T-helper 1 cell (primary cell): Measurements from ENCODE around the gene SMARCAL1.
A peak's percentile ranks its signal among the peaks of the same experiment; 100 is the strongest.

ENCODE experiments used
- DNase-seq, 5 donors: peaks; one replicate each; pipeline ENCODE4 v3.0.0-alpha.2; 2012 to 2020

SMARCAL1 gene

DNA sequence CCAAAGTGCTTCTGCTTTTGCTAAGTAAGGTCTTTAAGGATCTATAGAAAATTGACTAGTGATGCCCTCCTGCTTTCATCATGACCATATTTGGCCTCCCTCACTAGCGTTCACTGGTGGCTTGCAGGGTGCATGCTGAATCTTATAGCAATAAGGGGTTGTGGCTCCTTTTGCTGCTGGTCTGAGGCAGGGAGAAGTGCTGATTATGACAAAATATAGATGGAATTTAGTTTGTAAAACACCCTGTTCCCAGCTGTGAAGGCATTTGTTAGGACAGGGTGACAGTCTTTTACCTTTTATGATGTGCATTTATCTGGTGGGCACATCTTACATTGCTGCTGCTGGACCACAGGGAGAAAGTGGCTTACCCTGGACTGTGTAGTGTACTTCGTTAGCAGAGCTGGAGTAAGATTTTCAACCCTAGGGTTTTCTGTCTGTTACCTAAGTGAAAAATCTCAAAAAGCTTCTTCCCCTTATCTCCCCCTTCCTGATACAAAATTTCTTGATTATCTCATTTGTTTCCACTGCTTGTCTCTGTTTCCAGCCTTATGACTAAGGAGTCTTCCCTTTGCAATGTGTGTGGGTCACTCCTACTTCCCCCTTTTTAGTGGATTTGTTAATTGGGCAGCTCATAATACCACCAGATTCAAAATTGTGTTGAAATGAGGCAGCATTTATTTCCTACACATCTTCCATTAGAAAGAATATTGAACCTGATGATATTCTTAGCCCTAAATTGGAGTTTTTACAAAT lies 65.2 kb downstream of the SMARCAL1 start:
- no peak for DNase-seq

- DNase-seq: no peak
Measured at GRCh38 chr2:216478151-216478550, 65.9 kb downstream of the SMARCAL1 start.

- no peak for DNase-seq
Measured at GRCh38 chr2:216478791-216479190, 66.5 kb downstream of the SMARCAL1 start.

DNA sequence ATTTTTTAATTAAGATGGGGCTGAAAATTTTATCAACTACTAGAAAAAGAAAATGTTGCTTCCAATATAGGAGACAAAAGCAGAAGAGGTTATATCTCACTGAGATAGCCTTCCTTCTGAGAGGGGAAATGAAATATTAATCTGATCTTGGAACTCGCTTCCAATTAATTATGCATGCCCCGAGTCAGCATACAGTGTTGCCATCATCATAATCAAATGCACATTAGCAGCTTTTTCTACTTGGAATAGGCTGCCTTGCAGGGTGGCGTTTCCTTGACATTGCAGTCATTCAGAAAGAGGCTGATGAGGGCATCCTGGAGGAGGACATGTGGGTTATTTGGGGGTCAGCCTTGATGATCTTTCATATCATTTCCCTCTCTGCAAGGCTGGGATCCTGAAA lies 67.9 kb downstream of the SMARCAL1 start:
- DNase-seq: no peak

DNA sequence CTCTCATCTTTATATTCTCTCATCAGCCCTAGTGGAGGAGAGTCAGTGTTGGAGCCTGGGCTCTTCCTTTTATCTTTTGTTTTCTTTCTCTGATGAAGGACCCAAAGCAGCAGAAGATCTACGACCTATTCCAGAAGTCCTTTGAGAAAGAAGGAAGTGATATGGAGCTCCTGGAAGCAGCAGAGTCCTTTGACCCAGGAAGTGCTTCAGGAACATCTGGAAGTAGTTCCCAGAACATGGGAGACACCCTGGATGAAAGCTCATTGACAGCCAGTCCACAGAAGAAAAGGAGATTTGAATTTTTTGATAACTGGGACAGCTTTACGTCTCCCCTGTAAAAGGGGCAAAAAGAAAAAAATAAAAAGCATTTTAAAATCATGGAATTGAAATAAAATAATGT lies 70.4 kb downstream of the SMARCAL1 start:
- no peak for DNase-seq

- no peak for DNase-seq
Measured at GRCh38 chr2:216485237-216485636, 73.0 kb downstream of the SMARCAL1 start.

DNA sequence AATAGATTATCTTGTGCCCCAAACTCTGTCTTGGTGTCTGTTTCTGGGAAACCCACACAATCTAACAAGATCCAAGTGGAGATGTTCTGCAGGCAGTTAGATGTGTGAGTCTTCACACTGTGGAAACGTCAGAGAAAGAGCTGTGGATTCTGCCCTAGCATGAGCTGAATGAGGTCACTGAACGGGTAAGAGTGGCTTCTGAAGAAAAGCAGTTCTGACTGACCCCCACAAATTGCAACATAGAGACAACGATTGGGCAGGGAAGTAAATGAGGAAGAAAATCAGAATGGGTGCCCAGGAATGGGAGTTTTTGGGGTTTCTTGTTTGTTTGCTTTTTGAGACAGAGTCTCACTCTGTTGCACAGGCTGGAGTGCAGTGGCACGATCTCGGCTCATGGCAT lies 73.5 kb downstream of the SMARCAL1 start:
- no peak for DNase-seq

- no peak for DNase-seq
Measured at GRCh38 chr2:216486271-216486670, 74.0 kb downstream of the SMARCAL1 start.

GRCh38 chr2:216486708-216487107 lies 74.4 kb downstream of the SMARCAL1 start:
- no peak for DNase-seq

- DNase-seq: no peak
Measured at GRCh38 chr2:216490061-216490460, 77.8 kb downstream of the SMARCAL1 start.

DNA sequence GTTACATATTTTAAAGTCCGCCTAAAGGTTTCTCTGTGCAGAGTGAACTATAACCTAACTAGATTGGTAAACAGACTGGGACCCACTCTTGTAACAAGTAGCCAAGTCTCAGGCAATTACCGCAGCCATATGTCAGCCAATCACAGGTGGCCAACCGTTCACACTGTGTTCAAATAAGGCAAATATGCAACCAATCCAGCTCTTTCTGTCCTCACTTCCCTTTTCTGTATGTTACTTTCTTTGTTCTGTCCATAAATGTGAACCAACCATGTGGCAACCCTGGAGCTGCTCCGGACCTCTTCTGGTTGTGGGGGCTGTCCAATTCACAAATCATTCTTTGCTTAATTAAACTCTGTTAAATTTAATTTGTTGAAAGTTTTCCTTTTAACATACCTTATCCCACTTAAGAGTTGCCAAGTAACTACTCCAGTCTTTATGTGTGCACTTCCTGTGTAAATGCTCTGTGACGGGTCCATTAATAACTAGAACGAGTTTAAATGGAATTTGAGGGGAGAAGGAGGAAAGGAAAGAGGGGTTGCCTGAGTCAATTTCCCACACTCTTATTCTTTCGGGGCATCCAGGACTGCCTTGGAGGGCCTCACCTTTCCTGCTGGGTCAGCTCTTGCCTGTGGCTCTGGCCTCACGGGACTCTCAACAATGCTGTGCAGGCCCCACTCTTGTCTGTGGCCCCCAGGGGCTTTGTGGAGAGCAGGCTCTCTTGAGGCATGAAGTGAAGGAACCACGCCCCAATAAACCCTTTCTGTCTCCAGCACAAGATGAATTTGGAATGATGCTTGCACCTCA lies 79.7 kb downstream of the SMARCAL1 start:
- no peak for DNase-seq

- no peak for DNase-seq
Measured at GRCh38 chr2:216492597-216493333, 80.5 kb downstream of the SMARCAL1 start.

DNA sequence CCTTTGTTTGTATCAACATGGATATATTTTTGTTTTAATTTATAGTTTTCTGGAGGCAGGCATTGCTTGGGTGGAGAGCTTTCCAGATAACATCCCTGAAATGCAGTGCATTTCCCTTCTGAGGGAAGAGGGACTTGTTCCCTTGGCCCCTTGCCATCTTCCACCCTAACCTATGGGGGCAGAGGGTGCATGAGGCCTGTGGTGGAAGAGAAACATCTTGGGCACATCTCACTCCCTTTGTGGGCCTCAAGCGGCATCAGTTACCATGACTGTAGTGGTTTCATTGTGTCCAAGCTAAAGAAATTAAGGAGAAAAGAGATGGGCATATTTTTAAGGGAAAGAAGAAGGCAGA lies 81.0 kb downstream of the SMARCAL1 start:
- no peak for DNase-seq

- no peak for DNase-seq
Measured at GRCh38 chr2:216495656-216496055, 83.4 kb downstream of the SMARCAL1 start.

DNA sequence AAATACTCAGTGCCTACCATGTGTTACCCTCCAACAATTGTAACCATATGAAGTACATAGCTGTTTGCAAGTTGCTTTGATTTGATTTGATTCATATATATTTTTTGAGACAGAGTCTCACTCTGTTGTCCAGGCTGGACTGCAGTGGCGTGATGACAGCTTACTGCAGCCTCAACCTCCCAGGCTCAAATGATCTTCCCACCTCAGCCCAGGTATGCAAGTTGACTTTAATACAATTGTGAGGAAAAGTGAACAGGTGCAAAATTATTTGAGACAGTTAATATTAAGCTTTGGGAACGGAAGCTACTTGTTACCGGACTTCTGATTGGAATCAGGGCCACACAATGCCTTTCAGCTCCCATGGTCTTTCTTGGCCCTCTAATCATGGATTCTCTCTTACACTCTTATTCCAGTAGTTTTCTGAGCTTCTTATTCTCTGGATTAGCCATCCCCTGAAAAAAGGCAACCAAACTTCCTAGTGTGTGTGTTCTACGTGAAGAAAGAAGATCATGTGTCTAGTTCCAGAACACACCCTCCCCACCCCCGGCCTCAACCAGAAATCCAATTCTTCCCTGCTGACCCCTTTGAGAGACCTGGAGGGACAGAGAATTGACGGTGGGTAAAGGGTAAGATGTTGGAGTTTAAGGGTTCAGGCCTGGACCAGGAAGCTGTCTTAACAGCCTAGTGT lies 85.2 kb downstream of the SMARCAL1 start:
- DNase-seq: no peak

DNA sequence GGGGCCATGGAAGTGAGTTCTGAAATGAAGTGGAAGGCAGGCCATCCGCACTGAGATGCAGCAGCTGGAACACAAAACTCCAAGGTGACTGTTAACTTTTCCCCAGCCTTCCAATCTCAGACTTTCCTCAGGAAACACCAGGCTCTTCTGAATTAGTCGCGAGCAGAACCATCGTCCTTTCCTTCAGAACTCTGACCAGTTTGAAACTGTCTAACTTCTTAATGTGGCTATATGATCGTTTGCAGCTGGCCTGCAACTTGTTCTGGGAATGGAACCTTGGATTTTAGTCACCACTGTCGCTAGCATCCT lies 85.7 kb downstream of the SMARCAL1 start:
- DNase-seq: no peak

DNA sequence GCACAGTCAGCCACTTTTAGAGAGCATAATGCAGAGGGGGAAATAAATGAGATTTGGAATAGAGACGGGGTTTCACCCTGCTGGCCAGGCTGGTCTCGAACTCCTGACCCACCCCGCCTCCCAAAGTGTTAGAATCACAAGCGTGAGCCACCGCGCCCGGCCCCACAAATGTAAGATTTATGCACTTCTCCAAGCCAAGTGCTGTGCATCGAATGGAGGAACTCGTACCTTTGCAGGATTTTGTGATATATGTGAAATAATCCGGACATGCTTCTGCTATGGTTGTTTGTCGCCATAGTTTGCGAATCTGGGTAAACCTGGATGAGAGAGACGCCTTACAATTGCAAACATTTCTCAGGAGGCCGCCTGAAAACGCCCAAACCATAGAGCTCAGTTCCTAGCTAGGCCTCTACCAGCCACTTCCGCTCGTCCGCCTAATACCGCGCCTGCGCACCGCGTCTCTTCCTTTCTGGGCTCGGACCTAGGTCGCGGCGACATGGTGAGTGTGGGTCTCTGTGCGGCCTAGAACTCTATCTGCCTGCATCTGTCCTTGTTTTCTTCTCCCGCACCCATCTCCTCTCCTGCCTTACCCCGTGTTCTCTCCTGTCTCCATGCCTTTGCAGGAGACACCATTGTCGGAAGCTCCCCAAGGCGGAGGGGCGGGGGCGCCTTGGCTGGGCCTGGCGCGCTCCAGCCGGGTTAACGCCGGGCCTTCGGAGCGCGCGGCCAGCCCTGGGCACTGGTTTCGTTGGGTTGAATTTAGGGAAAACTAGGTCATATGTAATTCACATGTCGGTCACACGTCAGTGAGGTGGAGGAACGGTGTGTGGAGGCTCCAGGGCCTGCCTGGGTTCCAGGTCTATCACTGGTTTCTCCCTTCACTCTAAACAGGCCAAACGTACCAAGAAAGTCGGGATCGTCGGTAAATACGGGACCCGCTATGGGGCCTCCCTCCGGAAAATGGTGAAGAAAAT lies 86.4 kb downstream of the SMARCAL1 start, which contains the start of gene RPL37A:
TSS of gene RPL37A (plus strand) at position 466 of the 974 bp plus-strand sequence. CDS start at position 497, 31 bp downstream.
- DNase-seq: peak; percentile 78 to 93 (median 83)

GRCh38 chr2:216499641-216500218 lies 87.4 kb downstream of the SMARCAL1 start:
- DNase-seq: no peak

DNA sequence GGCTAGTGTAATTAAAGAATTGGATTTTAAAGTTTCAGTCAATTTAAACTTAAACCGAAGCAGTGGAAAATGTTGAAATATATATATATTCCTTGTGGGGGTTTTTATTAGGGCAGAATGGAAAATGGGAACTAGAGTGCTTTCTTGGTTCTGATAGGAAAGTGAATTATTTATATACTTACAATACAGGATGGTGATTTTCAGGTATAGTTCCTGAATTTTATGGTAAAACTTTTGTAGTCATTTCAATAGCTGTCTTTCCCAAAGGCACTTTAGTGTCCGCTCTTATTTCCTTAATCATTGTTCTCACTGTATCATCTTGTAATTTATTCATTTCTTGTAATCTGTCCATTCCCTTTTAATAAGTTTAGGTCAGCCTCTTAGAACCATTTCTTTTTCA lies 88.3 kb downstream of the SMARCAL1 start:
- DNase-seq: no peak

- no peak for DNase-seq
Measured at GRCh38 chr2:216501854-216502253, 89.6 kb downstream of the SMARCAL1 start.

- DNase-seq: no peak
Measured at GRCh38 chr2:216502381-216503158, 90.3 kb downstream of the SMARCAL1 start.
